ENCODE data around the gene TRMT6. TPM values are rescaled to one million over a fixed set of nuclear protein-coding genes. Genes with fewer than 3 reads are reported as not detected.

TRMT6 gene
- total RNA-seq, 1 experiment from 2014 or later = 13.2 TPM

DNA sequence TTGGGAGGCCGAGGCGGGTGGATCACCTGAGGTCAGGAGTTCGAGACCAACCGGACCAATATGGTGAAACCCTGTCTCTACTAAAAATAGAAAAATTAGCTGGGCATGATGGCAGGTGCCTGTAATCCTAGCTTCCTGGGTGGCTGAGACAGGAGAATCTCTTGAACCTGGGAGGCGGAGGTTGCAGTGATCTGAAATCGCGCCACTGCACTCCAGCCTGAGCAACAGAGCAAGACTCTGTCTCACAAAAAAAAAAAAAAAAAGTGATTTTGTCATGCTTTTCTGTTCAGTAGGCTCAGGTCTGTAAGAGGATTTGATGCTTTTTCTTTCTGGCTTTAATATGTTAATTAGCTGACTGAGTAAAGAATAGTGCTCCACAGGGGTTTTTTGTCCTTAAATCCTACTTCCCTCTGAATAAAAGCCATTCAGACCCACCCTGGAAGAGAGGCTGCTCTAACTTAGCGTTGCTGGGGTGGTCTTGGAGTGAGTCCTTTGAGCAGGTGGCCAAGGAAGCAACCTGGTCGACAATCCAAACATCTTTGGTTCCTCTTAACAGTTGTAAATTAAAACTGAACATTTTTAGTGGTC lies 19.1 kb upstream of the TRMT6 start (continued):
- TF ChIP-seq, protein P1, sequence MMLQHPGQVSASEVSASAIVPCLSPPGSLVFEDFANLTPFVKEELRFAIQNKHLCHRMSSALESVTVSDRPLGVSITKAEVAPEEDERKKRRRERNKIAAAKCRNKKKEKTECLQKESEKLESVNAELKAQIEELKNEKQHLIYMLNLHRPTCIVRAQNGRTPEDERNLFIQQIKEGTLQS (IDR thresholded peaks at IDR 0.05) = no peak
- TF ChIP-seq ZNF274 (IDR thresholded peaks at IDR 0.05; ENCODE audit: low read depth, low read length) (no peak), ELF1 (IDR thresholded peaks at IDR 0.05; ENCODE audit: borderline replicate concordance, low read depth) (no peak)
- TF ChIP-seq, protein P2, sequence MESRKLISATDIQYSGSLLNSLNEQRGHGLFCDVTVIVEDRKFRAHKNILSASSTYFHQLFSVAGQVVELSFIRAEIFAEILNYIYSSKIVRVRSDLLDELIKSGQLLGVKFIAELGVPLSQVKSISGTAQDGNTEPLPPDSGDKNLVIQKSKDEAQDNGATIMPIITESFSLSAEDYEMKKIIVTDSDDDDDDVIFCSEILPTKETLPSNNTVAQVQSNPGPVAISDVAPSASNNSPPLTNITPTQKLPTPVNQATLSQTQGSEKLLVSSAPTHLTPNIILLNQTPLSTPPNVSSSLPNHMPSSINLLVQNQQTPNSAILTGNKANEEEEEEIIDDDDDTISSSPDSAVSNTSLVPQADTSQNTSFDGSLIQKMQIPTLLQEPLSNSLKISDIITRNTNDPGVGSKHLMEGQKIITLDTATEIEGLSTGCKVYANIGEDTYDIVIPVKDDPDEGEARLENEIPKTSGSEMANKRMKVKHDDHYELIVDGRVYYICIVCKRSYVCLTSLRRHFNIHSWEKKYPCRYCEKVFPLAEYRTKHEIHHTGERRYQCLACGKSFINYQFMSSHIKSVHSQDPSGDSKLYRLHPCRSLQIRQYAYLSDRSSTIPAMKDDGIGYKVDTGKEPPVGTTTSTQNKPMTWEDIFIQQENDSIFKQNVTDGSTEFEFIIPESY (IDR thresholded peaks at IDR 0.05; ENCODE audit: extremely low read depth, insufficient replicate concordance, low read length) = no peak

DNA sequence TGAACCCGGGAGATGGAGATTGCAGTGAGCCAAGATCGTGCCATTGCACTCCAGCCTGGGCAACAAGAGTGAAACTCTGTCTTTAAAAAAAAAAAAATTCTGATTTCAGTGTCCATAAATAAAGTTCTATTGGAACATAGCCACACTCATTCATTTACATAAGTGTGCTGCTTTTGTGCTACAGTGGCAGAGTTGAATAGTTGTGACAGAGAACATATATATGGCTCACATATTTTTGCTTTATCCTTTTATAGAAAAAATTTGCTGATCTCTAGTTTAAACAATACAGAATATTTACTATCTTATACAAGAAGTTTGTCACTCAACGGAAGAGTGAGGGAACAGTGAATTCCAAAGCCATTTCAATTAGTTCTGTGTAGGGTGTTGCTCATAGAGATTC lies 18.1 kb upstream of the TRMT6 start:
- no peak overlapping the region for H3K9ac ChIP-seq (ENCODE audit: low read length)
- DNase-seq (ENCODE audit: low read depth, low spot score) (no peak), ATAC-seq (no peak)
- ChIA-PET CTCF (no interaction called here), RAD21 (ENCODE audit: low non-redundant PET in 1 of 2, low total read pairs in 2 of 2, uncharacterized antibody in 2 of 2, unreplicated experiment in 2 of 2) (no interaction called here), POLR2A (no interaction called here)
- BruUV-seq (replicated peaks) = no TSS peak
- H3K9me2 ChIP-seq (ENCODE audit: insufficient read depth) = no peaks in the 10 kb centered on the region
- H3K27me3 ChIP-seq (ENCODE audit: insufficient read depth, low read length) = no peaks in the 10 kb centered on the region
- peaks cover 17 to 32% of the 10 kb centered on the region in 2 experiments for H3K36me3 ChIP-seq (ENCODE audit: control insufficient read depth in 1 of 2, insufficient read depth in 2 of 2, low read length in 2 of 2)
- no peak overlapping the region for H3K4me3 ChIP-seq (replicated peaks in 1 of 2; ENCODE audit: low read depth in 1 of 2, low read length in 2 of 2)
- no peak overlapping the region for H3K27ac ChIP-seq (ENCODE audit: low read depth, low read length)
- H4K20me1 ChIP-seq (ENCODE audit: insufficient read depth) = peaks cover 4% of the 10 kb centered on the region; the same call in 1 of the 2 replicates
- H3K9me3 ChIP-seq (ENCODE audit: control insufficient read depth in 1 of 2, insufficient read depth in 1 of 2, low read depth in 1 of 2, low read length in 2 of 2) = no peaks in the 10 kb centered on the region
- peaks cover 25% of the 10 kb centered on the region for H3K79me2 ChIP-seq (ENCODE audit: insufficient read depth, low read length)
- no peak overlapping the region for H2AFZ ChIP-seq (ENCODE audit: low read depth, low read length, poor library complexity, severe bottlenecking)
- no peak overlapping the region for H3K4me2 ChIP-seq (ENCODE audit: low read length)
- intact Hi-C loops (cut with micrococcal nuclease) = no loop called here
- peaks cover 0 to 4% of the 10 kb centered on the region in 2 experiments; a peak in 1 of 4 replicates for H3K4me1 ChIP-seq (ENCODE audit: control insufficient read depth in 1 of 2, insufficient read depth in 2 of 2, low read length in 2 of 2)
- TF ChIP-seq CEBPB (IDR thresholded peaks at IDR 0.05; ENCODE audit: low read depth) (no peak), CBX3 (IDR thresholded peaks at IDR 0.05; ENCODE audit: low read depth) (no peak), YY1 (IDR thresholded peaks at IDR 0.05; ENCODE audit: extremely low read depth, insufficient replicate concordance, low read depth, low read length) (no peak), POLR2A (IDR thresholded peaks at IDR 0.05; ENCODE audit: borderline replicate concordance, extremely low read depth, insufficient read depth, insufficient read length) (no peak), POLR2AphosphoS5 (IDR thresholded peaks at IDR 0.05; ENCODE audit: low read depth, low read length) (no peak), ELF1 (IDR thresholded peaks at IDR 0.05; ENCODE audit: borderline replicate concordance, low read depth) (no peak), RAD21 (IDR thresholded peaks at IDR 0.05; ENCODE audit: low read depth) (no peak), JUND (IDR thresholded peaks at IDR 0.05) (no peak), ZFX (IDR thresholded peaks at IDR 0.05) (no peak), SIN3A (IDR thresholded peaks at IDR 0.05; ENCODE audit: low read depth) (no peak), EZH2 (IDR thresholded peaks at IDR 0.05) (no peak), SP1 (IDR thresholded peaks at IDR 0.05; ENCODE audit: low read depth) (no peak), EZH2phosphoT487 (IDR thresholded peaks at IDR 0.05; ENCODE audit: borderline replicate concordance) (no peak)
- TF ChIP-seq, protein P3, sequence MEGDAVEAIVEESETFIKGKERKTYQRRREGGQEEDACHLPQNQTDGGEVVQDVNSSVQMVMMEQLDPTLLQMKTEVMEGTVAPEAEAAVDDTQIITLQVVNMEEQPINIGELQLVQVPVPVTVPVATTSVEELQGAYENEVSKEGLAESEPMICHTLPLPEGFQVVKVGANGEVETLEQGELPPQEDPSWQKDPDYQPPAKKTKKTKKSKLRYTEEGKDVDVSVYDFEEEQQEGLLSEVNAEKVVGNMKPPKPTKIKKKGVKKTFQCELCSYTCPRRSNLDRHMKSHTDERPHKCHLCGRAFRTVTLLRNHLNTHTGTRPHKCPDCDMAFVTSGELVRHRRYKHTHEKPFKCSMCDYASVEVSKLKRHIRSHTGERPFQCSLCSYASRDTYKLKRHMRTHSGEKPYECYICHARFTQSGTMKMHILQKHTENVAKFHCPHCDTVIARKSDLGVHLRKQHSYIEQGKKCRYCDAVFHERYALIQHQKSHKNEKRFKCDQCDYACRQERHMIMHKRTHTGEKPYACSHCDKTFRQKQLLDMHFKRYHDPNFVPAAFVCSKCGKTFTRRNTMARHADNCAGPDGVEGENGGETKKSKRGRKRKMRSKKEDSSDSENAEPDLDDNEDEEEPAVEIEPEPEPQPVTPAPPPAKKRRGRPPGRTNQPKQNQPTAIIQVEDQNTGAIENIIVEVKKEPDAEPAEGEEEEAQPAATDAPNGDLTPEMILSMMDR (IDR thresholded peaks at IDR 0.05 in 2 of 3, conservative IDR thresholded peaks at IDR 0.05 in 1 of 3; ENCODE audit: borderline replicate concordance in 1 of 3, insufficient read depth in 1 of 3, low read depth in 2 of 3, low read length in 2 of 3) = no peak
- TF ChIP-seq, protein P4, sequence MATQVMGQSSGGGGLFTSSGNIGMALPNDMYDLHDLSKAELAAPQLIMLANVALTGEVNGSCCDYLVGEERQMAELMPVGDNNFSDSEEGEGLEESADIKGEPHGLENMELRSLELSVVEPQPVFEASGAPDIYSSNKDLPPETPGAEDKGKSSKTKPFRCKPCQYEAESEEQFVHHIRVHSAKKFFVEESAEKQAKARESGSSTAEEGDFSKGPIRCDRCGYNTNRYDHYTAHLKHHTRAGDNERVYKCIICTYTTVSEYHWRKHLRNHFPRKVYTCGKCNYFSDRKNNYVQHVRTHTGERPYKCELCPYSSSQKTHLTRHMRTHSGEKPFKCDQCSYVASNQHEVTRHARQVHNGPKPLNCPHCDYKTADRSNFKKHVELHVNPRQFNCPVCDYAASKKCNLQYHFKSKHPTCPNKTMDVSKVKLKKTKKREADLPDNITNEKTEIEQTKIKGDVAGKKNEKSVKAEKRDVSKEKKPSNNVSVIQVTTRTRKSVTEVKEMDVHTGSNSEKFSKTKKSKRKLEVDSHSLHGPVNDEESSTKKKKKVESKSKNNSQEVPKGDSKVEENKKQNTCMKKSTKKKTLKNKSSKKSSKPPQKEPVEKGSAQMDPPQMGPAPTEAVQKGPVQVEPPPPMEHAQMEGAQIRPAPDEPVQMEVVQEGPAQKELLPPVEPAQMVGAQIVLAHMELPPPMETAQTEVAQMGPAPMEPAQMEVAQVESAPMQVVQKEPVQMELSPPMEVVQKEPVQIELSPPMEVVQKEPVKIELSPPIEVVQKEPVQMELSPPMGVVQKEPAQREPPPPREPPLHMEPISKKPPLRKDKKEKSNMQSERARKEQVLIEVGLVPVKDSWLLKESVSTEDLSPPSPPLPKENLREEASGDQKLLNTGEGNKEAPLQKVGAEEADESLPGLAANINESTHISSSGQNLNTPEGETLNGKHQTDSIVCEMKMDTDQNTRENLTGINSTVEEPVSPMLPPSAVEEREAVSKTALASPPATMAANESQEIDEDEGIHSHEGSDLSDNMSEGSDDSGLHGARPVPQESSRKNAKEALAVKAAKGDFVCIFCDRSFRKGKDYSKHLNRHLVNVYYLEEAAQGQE (IDR thresholded peaks at IDR 0.05; ENCODE audit: low read depth) = no peak
- TF ChIP-seq, protein P5, sequence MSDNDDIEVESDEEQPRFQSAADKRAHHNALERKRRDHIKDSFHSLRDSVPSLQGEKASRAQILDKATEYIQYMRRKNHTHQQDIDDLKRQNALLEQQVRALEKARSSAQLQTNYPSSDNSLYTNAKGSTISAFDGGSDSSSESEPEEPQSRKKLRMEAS (IDR thresholded peaks at IDR 0.05) = no peak

Measured in HCT116 (cell line).